ENCODE results near the gene BAIAP2. TPM values are rescaled to one million over a fixed set of nuclear protein-coding genes. Genes with fewer than 3 reads are reported as not detected.

BAIAP2 gene
- total and polyA plus RNA-seq, 10 donors = 2.8 to 33.2 (median 17.8) TPM

- H3K4me1 ChIP-seq = peaks cover 0 to 7% (median 3%) of the 10 kb centered on the region in 6 donors
- TF ChIP-seq POLR2AphosphoS5 (IDR thresholded peaks at IDR 0.05) = no peak
- TF ChIP-seq, protein P1, sequence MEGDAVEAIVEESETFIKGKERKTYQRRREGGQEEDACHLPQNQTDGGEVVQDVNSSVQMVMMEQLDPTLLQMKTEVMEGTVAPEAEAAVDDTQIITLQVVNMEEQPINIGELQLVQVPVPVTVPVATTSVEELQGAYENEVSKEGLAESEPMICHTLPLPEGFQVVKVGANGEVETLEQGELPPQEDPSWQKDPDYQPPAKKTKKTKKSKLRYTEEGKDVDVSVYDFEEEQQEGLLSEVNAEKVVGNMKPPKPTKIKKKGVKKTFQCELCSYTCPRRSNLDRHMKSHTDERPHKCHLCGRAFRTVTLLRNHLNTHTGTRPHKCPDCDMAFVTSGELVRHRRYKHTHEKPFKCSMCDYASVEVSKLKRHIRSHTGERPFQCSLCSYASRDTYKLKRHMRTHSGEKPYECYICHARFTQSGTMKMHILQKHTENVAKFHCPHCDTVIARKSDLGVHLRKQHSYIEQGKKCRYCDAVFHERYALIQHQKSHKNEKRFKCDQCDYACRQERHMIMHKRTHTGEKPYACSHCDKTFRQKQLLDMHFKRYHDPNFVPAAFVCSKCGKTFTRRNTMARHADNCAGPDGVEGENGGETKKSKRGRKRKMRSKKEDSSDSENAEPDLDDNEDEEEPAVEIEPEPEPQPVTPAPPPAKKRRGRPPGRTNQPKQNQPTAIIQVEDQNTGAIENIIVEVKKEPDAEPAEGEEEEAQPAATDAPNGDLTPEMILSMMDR (IDR thresholded peaks at IDR 0.05 in 8 of 11, conservative IDR thresholded peaks at IDR 0.05 in 3 of 11) = no peak
- no peak for TF ChIP-seq POLR2A (IDR thresholded peaks at IDR 0.05)
- no peak overlapping the region for H3K4me3 ChIP-seq
- H3K27ac ChIP-seq = no peak overlapping the region
- peaks cover 0 to 95% (median 8%) of the 10 kb centered on the region in 6 donors for H3K36me3 ChIP-seq
- no peak for DNase-seq
- H3K27me3 ChIP-seq (replicated peaks in 1 of 7) = peaks cover 0 to 4% (median 0%) of the 10 kb centered on the region in 7 donors
- WGBS, 5 donors = 85 to 96% (median 93%) methylated on average over 8 to 18 of the region's 18 CpGs
- H3K9me3 ChIP-seq = no peaks in the 10 kb centered on the region
- intact Hi-C loops (cut with DNase I; ENCODE audit: low total_unique reads) = no loop called here
These were observed 89.4 kb downstream of the BAIAP2 start for GRCh38 chr17:81124377-81124776.

- Histone ChIP-seq H3K27me3 (replicated peaks in 1 of 7) (peaks cover 0 to 4% (median 0%) of the 10 kb centered on the region in 7 donors), H3K9me3 (no peaks in the 10 kb centered on the region), H3K4me1 (no peaks in the 10 kb centered on the region), H3K36me3 (peaks cover 0 to 93% (median 7%) of the 10 kb centered on the region in 6 donors), H3K27ac (no peak overlapping the region), H3K4me3 (no peak overlapping the region)
- 82 to 91% (median 86%) methylated on average over 9 to 14 of the region's 14 CpGs for WGBS, 5 donors
- no peak for DNase-seq
- intact Hi-C loops (cut with DNase I; ENCODE audit: low total_unique reads) = no loop called here
- TF ChIP-seq POLR2A (IDR thresholded peaks at IDR 0.05) = no peak
These were observed 90.7 kb downstream of the BAIAP2 start for GRCh38 chr17:81125573-81126081.

GRCh38 chr17:81126281-81127132, 91.6 kb downstream of the BAIAP2 start:
- H3K4me1 ChIP-seq = no peaks in the 10 kb centered on the region
- peaks cover 0 to 90% (median 4%) of the 10 kb centered on the region in 6 donors for H3K36me3 ChIP-seq
- 79 to 97% (median 88%) methylated on average over 14 to 34 of the region's 34 CpGs for whole genome bisulfite sequencing, 5 donors

DNA sequence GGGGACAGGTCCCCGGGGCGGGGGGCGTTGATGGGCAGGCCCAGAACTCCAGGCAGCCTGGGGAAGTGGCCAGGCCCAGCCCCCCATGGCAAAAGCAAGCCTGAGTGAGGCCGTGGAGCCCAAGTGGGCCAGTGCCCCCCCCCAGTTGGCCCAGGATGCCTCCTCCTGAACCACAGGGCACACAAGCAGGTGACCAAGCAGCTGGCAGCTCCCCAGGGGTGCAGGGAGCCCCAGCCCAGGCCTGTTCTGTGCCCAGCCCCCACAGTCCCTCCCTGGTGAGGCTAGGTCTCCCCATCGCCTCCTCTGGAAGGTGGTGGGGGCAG, 92.1 kb downstream of the BAIAP2 start:
- H3K27me3 ChIP-seq (replicated peaks in 1 of 7) = peaks cover 0 to 4% (median 0%) of the 10 kb centered on the region in 7 donors
- TF ChIP-seq POLR2AphosphoS5 (IDR thresholded peaks at IDR 0.05) (no peak), POLR2A (IDR thresholded peaks at IDR 0.05) (no peak)
- TF ChIP-seq, protein P1 (IDR thresholded peaks at IDR 0.05 in 8 of 11, conservative IDR thresholded peaks at IDR 0.05 in 3 of 11) = no peak
- no peaks in the 10 kb centered on the region for H3K9me3 ChIP-seq
- 49 to 100% (median 66%) methylated on average over 1 to 5 of the region's 5 CpGs for WGBS, 5 donors
- peaks cover 0 to 84% (median 2%) of the 10 kb centered on the region in 6 donors for H3K36me3 ChIP-seq
- no peak for DNase-seq
- H3K4me3 ChIP-seq = no peak overlapping the region
- intact Hi-C loops (cut with DNase I; ENCODE audit: low total_unique reads) = no loop called here
- no peak overlapping the region for H3K27ac ChIP-seq
- no peaks in the 10 kb centered on the region for H3K4me1 ChIP-seq

More at GRCh38 chr17:81126281-81127132, 91.6 kb downstream of the BAIAP2 start:
- TF ChIP-seq POLR2AphosphoS5 (IDR thresholded peaks at IDR 0.05) (no peak), POLR2A (IDR thresholded peaks at IDR 0.05) (no peak)
- TF ChIP-seq, protein P1 (IDR thresholded peaks at IDR 0.05 in 8 of 11, conservative IDR thresholded peaks at IDR 0.05 in 3 of 11) = no peak
- Histone ChIP-seq H3K9me3 (no peaks in the 10 kb centered on the region), H3K4me3 (no peak overlapping the region), H3K27ac (no peak overlapping the region), H3K27me3 (replicated peaks in 1 of 7) (peaks cover 0 to 4% (median 0%) of the 10 kb centered on the region in 7 donors)
- intact Hi-C loops (cut with DNase I; ENCODE audit: low total_unique reads) = no loop called here
- no peak for DNase-seq
